OCI-LY1 (cell line): ENCODE results near the gene ZFP92.

ENCODE experiments used
- EZH2 ChIP-seq: fragments of 200-600 bp; sonication (generic), shearing (Covaris generic); IDR thresholded peaks from 2 replicates; pipeline ENCODE4 v1.8.0; 2017; ENCODE audit warnings: borderline replicate concordance, mixed run types, mild to moderate bottlenecking, antibody characterized with exemption, low read length, moderate library complexity, mixed read lengths
- TF ChIP-seq, protein P1 (sequence below): fragments of 200-600 bp; sonication (generic), shearing (Covaris generic); IDR thresholded peaks from 2 replicates; pipeline ENCODE4 v1.5.1; 2017; ENCODE audit warnings: mild to moderate bottlenecking, antibody characterized with exemption, low read length, moderate library complexity, mixed read lengths

DNA sequence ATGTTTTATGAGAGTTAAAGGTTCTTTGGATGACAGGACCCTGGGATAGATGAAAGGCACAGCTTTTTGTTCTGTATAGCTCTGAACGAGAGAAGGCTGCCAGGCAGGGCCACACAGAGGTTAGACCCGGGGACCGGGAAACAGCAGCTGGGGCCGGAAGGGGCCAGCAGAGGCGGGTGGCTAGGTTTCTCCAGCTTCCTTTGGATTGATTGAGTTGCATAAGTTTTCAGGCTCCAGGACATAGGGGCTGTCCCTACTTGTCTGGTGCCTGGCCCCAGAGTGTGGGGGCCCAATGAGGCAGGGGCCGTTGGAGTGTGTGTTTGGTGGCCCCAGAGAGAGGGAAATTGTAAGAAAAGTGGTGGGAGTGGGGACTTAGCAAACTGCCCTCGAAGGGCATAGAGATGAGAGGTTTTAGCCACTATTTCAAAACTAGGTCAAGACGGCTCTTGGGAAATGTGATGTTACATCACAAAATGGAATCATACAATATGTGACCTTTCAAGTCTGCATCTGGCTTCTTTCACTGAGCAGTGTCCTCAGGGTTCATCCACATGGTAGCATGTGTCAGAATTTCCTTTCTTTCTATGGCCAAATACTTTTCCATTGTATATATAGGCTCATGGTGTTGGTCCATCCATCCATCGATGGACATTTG lies 3.7 kb downstream of the ZFP92 start:
- TF ChIP-seq, protein P1, sequence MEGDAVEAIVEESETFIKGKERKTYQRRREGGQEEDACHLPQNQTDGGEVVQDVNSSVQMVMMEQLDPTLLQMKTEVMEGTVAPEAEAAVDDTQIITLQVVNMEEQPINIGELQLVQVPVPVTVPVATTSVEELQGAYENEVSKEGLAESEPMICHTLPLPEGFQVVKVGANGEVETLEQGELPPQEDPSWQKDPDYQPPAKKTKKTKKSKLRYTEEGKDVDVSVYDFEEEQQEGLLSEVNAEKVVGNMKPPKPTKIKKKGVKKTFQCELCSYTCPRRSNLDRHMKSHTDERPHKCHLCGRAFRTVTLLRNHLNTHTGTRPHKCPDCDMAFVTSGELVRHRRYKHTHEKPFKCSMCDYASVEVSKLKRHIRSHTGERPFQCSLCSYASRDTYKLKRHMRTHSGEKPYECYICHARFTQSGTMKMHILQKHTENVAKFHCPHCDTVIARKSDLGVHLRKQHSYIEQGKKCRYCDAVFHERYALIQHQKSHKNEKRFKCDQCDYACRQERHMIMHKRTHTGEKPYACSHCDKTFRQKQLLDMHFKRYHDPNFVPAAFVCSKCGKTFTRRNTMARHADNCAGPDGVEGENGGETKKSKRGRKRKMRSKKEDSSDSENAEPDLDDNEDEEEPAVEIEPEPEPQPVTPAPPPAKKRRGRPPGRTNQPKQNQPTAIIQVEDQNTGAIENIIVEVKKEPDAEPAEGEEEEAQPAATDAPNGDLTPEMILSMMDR = no peak
- no peak for TF ChIP-seq EZH2
